Adipose tissue (tissue), 3 donors: ENCODE results near the gene SPRED2. TPM values are rescaled to one million over a fixed set of nuclear protein-coding genes. Genes with fewer than 3 reads are reported as not detected.

ENCODE experiments used
- H3K27ac ChIP-seq: one replicate; pipeline ENCODE4 v1.5.1; 2013; ENCODE audit warnings: low read depth, low read length
- WGBS, 3 donors: extraction: QIAGEN DNeasy Blood & Tissue Kit; methylation state at CpG; one replicate each; pipeline ENCODE4 v1.1.7; 2013; 5-methylcytosine and 5-hydroxymethylcytosine counted together
- polyA plus RNA-seq, 3 donors: library from polyadenylated mRNA; stranded (reverse); fragments of 200-250 nt; gene quantifications; one replicate each; pipeline ENCODE4 v1.2.3, GENCODE V29; 2013
- donor health status: healthy with polysubstance abuse.
- donor health status: Bipolar disorder and iron deficiency.
- donor health status: healthy.

Gene SPRED2
- polyA plus RNA-seq, 3 donors, result 8.0 to 21.1 (median 20.8) TPM

GRCh38 chr2:65279756-65280155 is 152.6 kb downstream of the SPRED2 start:
- no peak overlapping the region for H3K27ac ChIP-seq
- 91 to 94% (median 93%) methylated on average over 6 of the region's 6 CpGs for WGBS, 3 donors

- 47 to 57% (median 54%) methylated on average over 6 of the region's 6 CpGs for WGBS, 3 donors
- no peak overlapping the region for H3K27ac ChIP-seq
Measured at GRCh38 chr2:65278531-65278981, 153.8 kb downstream of the SPRED2 start.

- no peak overlapping the region for H3K27ac ChIP-seq
- 78 to 92% (median 89%) methylated on average over 5 of the region's 5 CpGs for WGBS, 3 donors
Measured at GRCh38 chr2:65277791-65278483, 154.5 kb downstream of the SPRED2 start.

- WGBS, 3 donors, result 63 to 68% (median 63%) methylated on average over 3 of the region's 3 CpGs
- H3K27ac ChIP-seq, result no peak overlapping the region
Measured at GRCh38 chr2:65277118-65277517, 155.3 kb downstream of the SPRED2 start.

GRCh38 chr2:65276609-65277008 is 155.8 kb downstream of the SPRED2 start:
- H3K27ac ChIP-seq, result no peak overlapping the region

GRCh38 chr2:65275141-65275915 is 157.1 kb downstream of the SPRED2 start:
- 65 to 69% (median 68%) methylated on average over 4 of the region's 4 CpGs for WGBS, 3 donors
- H3K27ac ChIP-seq, result no peak overlapping the region

More at GRCh38 chr2:65276609-65277008, 155.8 kb downstream of the SPRED2 start:
- 44 to 54% (median 53%) methylated on average over 5 of the region's 5 CpGs for WGBS, 3 donors

- 94 to 99% (median 96%) methylated on average over 8 of the region's 8 CpGs for WGBS, 3 donors
- no peak overlapping the region for H3K27ac ChIP-seq
Measured at GRCh38 chr2:65273344-65273743, 159.1 kb downstream of the SPRED2 start.

- WGBS, 3 donors, result 80 to 92% (median 86%) methylated on average over 4 of the region's 4 CpGs
- no peak overlapping the region for H3K27ac ChIP-seq
Measured at GRCh38 chr2:65268957-65269356, 163.4 kb downstream of the SPRED2 start.

- WGBS, 3 donors, result 89 to 100% (median 98%) methylated on average over 1 of the region's 1 CpG
- H3K27ac ChIP-seq, result no peak overlapping the region
Measured at GRCh38 chr2:65267008-65267407, 165.4 kb downstream of the SPRED2 start.

GRCh38 chr2:65265671-65266045 is 166.7 kb downstream of the SPRED2 start:
- no peak overlapping the region for H3K27ac ChIP-seq

- no peak overlapping the region for H3K27ac ChIP-seq
- 37 to 52% (median 44%) methylated on average over 8 of the region's 8 CpGs for WGBS, 3 donors
Measured at GRCh38 chr2:65264821-65265670, 167.4 kb downstream of the SPRED2 start.

- 81 to 99% (median 98%) methylated on average over 7 of the region's 7 CpGs for WGBS, 3 donors
- no peak overlapping the region for H3K27ac ChIP-seq
Measured at GRCh38 chr2:65263986-65264385, 168.4 kb downstream of the SPRED2 start.

GRCh38 chr2:65263262-65263661 is 169.1 kb downstream of the SPRED2 start:
- WGBS, 3 donors, result 100% methylated on average over 1 of the region's 1 CpG
- H3K27ac ChIP-seq, result no peak overlapping the region

- no peak overlapping the region for H3K27ac ChIP-seq
- 75 to 82% (median 79%) methylated on average over 3 of the region's 3 CpGs for WGBS, 3 donors
Measured at GRCh38 chr2:65261676-65262075, 170.7 kb downstream of the SPRED2 start.

Other genes with a start within 250 kb of the SPRED2 start
- 10 to 100 TPM; 34.5 to 83.6 (median 74.5) TPM for gene ACTR2, start 204.8 kb downstream of the SPRED2 start, polyA plus RNA-seq